Bone marrow (tissue), 2 donors: ENCODE measurements around the gene RGR.

Source experiments
- DNase-seq, 2 donors: peaks; one replicate each; lab custom pipeline; 2025; lab: John Stamatoyannopoulos, UW

RGR gene

GRCh38 chr10:84296091-84296981, 51.5 kb downstream of the RGR start:
- DNase-seq, result no peak

- no peak for DNase-seq
Observed at GRCh38 chr10:84298057-84298456, 53.2 kb downstream of the RGR start.

- DNase-seq, result no peak
Observed at GRCh38 chr10:84302223-84302622, 57.4 kb downstream of the RGR start.

GRCh38 chr10:84306751-84307384, 62.0 kb downstream of the RGR start:
- DNase-seq, result no peak

GRCh38 chr10:84308021-84308420, 63.2 kb downstream of the RGR start:
- DNase-seq, result no peak

- peak in 1 of 2 donors; percentile 38 for DNase-seq
Observed at GRCh38 chr10:84308481-84309304, 63.8 kb downstream of the RGR start.
